ENCODE measurements around the gene PEDS1. TPM values are rescaled to one million over a fixed set of nuclear protein-coding genes. Genes with fewer than 3 reads are reported as not detected.
A peak's percentile ranks its signal among the peaks of the same experiment; 100 is the strongest.

The PEDS1 gene
- total RNA-seq, 1 donor from 2014 or later: 31.0 TPM

DNA sequence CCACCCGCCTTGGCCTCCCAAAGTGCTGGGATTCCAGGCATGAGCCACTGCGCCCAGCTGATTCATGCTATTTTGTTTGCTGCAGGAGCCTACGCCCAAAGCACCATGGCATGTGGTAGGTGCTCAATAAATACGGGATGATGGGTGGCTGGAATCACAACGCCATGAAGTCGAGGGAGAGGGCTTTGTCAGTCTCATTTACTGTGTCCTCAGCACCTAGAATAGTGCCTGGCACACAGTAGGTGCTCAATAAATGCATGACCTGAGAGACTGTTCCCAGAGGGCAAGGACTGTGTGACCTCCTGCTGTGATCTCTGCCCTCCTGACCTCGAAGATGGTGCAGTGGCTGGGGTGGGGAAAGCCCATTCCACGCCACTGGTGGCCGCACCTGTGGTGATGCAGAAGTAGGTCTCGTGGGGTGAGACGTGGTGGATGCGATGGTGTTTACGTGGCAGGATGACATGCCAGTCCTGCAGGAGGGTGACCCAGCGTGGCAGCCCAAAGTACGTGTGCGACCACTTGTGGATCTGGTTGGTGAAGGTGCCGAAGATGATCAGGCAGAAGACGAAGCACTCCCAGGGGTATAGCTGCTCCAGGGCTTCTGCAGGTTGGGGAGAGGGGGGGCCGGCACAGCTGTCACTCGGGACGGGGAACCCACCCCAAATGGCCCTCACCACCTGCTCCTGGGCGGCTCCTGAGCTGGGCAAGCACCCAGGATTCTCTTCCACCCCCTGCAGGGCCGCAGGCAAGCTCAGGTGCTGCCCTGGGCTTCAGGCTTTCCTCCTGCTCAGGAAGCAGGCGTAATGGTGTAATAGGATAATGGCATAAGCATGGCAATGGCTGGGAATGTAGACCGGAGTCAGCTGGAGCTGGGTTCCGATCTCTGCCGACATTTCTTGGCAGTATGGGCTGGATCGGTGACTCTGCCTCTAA is 25.7 kb downstream of the PEDS1 start:
- no peak overlapping the region for H3K4me3 Mint-ChIP-seq (ENCODE audit: low read depth)
- TF ChIP-seq, protein P1, sequence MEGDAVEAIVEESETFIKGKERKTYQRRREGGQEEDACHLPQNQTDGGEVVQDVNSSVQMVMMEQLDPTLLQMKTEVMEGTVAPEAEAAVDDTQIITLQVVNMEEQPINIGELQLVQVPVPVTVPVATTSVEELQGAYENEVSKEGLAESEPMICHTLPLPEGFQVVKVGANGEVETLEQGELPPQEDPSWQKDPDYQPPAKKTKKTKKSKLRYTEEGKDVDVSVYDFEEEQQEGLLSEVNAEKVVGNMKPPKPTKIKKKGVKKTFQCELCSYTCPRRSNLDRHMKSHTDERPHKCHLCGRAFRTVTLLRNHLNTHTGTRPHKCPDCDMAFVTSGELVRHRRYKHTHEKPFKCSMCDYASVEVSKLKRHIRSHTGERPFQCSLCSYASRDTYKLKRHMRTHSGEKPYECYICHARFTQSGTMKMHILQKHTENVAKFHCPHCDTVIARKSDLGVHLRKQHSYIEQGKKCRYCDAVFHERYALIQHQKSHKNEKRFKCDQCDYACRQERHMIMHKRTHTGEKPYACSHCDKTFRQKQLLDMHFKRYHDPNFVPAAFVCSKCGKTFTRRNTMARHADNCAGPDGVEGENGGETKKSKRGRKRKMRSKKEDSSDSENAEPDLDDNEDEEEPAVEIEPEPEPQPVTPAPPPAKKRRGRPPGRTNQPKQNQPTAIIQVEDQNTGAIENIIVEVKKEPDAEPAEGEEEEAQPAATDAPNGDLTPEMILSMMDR (IDR thresholded peaks at IDR 0.05; ENCODE audit: unreplicated experiment): no peak

DNA sequence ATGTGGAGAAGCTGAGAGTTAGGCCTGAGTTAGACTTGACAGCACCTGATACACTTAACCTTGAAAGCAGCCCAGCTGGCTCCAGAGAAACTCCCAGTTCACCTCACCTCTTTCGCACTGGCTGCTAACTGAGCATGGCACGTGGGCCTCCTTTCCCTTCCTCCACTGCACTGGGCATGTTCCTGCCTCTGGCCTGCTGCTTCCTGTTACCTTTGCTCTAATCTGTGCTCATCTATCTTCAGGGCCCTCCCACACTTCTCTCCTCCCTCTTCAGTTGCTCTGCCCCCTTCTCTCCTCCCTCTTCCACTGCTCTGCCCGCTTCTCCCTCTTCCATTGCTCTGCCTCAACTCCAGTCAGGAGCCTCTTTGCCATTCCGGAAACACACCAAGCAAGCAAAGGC is 26.9 kb downstream of the PEDS1 start:
- Mint-ChIP-seq H3K36me3 (ENCODE audit: insufficient read depth) (peaks cover 29% of the 10 kb centered on the region), H3K4me3 (ENCODE audit: low read depth) (no peak overlapping the region), H3K9me3 (ENCODE audit: low read depth) (no peaks in the 10 kb centered on the region), H3K27me3 (no peaks in the 10 kb centered on the region), H3K4me1 (ENCODE audit: low read depth) (no peaks in the 10 kb centered on the region), H3K27ac (no peak overlapping the region)
- TF ChIP-seq, protein P1 (IDR thresholded peaks at IDR 0.05; ENCODE audit: unreplicated experiment): no peak
- DNase-seq (ENCODE audit: low spot score, unreplicated experiment): no peak

More for the DNA sequence above, 25.7 kb downstream of the PEDS1 start:
- no peak for DNase-seq (ENCODE audit: low spot score, unreplicated experiment)
- Mint-ChIP-seq H3K9me3 (ENCODE audit: low read depth) (no peaks in the 10 kb centered on the region), H3K36me3 (ENCODE audit: insufficient read depth) (peaks cover 28% of the 10 kb centered on the region), H3K4me1 (ENCODE audit: low read depth) (no peaks in the 10 kb centered on the region), H3K27me3 (no peaks in the 10 kb centered on the region), H3K27ac (no peak overlapping the region)

DNA sequence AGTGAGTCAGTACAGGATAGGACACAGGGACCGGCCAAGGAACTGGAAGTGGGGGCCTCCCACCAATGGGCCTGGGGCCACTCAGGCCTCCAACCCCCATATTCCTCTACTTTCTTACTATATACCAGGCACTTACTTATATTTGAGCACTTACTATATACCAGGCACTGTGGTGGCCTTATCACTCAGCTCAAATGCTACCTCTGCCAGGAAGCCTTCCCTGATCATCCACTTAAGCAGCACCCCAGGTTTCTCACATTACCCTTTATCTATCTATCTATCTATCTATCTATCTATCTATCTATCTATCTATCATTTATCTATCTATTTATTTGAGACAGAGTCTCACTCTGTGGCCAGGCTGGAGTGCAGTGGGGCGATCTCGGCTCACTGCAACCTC is 28.2 kb downstream of the PEDS1 start:
- H3K4me3 Mint-ChIP-seq (ENCODE audit: low read depth): no peak overlapping the region
- H3K9me3 Mint-ChIP-seq (ENCODE audit: low read depth): no peaks in the 10 kb centered on the region
- H3K27ac Mint-ChIP-seq: no peak overlapping the region
- H3K27me3 Mint-ChIP-seq: no peaks in the 10 kb centered on the region
- no peaks in the 10 kb centered on the region for H3K4me1 Mint-ChIP-seq (ENCODE audit: low read depth)
- DNase-seq (ENCODE audit: low spot score, unreplicated experiment): no peak
- TF ChIP-seq, protein P1 (IDR thresholded peaks at IDR 0.05; ENCODE audit: unreplicated experiment): no peak
- peaks cover 28% of the 10 kb centered on the region for H3K36me3 Mint-ChIP-seq (ENCODE audit: insufficient read depth)

- TF ChIP-seq, protein P1 (IDR thresholded peaks at IDR 0.05; ENCODE audit: unreplicated experiment): no peak
- Mint-ChIP-seq H3K4me3 (ENCODE audit: low read depth) (no peak overlapping the region), H3K4me1 (ENCODE audit: low read depth) (no peaks in the 10 kb centered on the region), H3K27me3 (no peaks in the 10 kb centered on the region), H3K27ac (no peak overlapping the region), H3K36me3 (ENCODE audit: insufficient read depth) (peaks cover 24% of the 10 kb centered on the region), H3K9me3 (ENCODE audit: low read depth) (no peaks in the 10 kb centered on the region)
- DNase-seq (ENCODE audit: low spot score, unreplicated experiment): no peak
Observed at GRCh38 chr20:50124496-50124895, 29.0 kb downstream of the PEDS1 start.

GRCh38 chr20:50123418-50123817 is 30.1 kb downstream of the PEDS1 start:
- TF ChIP-seq, protein P1 (IDR thresholded peaks at IDR 0.05; ENCODE audit: unreplicated experiment): no peak
- peak overlapping the region; percentile 30 for H3K27ac Mint-ChIP-seq
- peaks cover 24% of the 10 kb centered on the region for H3K36me3 Mint-ChIP-seq (ENCODE audit: insufficient read depth)
- H3K4me1 Mint-ChIP-seq (ENCODE audit: low read depth): no peaks in the 10 kb centered on the region
- no peak overlapping the region for H3K4me3 Mint-ChIP-seq (ENCODE audit: low read depth)
- no peaks in the 10 kb centered on the region for H3K27me3 Mint-ChIP-seq
- H3K9me3 Mint-ChIP-seq (ENCODE audit: low read depth): no peaks in the 10 kb centered on the region
- DNase-seq (ENCODE audit: low spot score, unreplicated experiment): no peak
